HG02840 (cell line): Measurements from ENCODE around the gene DSCAM.

Experiments used
- ATAC-seq: cut with Tn5 transposase; IDR thresholded peaks from one replicate; pipeline ENCODE4 v1.9.1; 2021; ENCODE audit warnings: mild to moderate bottlenecking, moderate library complexity, moderate number of reproducible peaks; ENCODE audit not compliant: unreplicated experiment, low FRiP score

Gene DSCAM

DNA sequence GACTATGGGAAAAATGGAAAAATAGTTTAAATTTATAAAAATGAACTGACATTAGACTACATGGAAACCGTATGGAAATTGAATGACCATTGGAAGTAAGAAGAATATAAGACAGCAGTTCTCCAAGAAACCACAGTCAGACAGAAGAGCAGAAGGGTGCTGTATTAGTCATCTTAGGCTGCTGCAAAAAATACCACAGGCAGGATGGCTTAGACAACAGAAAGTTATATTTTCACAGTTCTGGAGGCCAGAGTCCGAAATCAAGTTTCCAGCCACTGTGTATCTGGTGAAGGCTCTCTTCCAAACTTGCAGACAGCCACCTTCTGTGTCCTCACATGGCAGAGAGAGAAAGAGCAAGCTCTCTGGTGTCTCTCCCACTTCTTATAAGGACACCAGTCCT, 175.2 kb downstream of the DSCAM start:
- no peak for ATAC-seq

DNA sequence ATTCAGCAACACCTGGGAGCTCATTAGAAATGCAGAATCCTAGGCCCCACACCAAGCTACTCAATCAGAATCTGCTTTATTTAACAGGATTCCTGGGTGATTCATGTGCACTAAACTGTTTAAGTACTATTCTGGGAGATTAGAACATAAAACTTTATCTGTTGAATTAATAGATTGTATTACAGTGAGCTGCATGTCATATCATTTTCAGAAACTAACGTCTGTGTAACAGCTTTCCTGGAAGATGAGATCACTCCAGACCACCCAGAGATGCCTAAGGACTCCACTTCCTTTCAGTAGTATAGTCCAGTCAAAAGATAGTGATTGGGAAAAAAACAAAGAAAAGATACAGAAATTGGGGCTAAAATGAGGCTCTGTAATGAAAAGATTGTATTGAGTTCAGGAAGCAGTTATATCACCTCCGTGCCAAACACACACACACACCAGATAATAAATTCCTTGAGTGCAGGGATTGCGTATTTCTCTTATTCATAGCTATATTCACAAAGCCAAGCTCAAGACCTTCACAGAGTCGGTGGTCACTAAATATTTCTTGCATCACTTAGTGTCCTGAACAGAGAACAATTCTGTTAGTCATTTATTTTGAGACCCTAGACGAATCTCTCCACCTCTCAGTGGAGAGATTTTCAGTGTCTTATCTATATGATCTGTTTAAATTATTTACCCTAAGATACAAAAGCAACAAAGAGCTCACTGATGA, 178.2 kb downstream of the DSCAM start:
- no peak for ATAC-seq

DNA sequence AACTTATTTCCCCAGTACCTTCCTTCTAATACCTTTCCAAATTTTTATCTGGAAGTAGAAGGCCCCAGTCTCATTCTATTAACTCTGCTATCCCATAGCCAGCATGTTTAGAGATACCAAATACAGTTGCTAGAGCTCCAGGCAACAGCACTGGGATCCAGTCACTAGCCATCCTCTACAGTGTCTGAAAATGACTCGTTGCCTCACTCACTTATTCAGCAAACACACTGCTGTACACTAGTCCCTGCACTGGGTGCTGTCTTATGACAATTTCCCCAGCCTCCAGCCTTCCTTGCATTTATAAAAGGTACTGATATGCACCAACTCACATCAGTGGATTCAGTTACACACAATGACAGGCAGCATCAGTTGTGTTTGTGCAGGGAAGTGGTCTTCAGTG, 179.0 kb downstream of the DSCAM start:
- no peak for ATAC-seq

DNA sequence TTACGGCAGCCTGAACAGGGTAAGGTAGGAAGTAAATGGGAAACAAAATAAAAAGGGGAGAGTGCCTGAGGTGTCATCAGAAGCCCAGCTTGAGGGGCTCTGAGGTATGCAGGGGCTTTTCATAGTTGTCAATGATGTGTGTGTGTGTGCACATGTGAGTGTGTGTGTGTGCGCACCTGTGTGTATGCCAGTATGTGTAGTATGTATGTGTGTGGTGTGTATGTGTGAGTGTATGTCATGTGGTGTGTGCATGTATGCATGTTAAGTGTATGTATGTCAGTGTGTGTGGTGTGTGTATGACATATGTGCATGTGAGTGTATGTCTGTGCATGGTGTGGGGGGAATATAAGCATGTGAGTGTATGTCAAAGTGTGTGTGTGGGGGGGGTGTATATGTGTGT, 184.1 kb downstream of the DSCAM start:
- ATAC-seq: no peak

DNA sequence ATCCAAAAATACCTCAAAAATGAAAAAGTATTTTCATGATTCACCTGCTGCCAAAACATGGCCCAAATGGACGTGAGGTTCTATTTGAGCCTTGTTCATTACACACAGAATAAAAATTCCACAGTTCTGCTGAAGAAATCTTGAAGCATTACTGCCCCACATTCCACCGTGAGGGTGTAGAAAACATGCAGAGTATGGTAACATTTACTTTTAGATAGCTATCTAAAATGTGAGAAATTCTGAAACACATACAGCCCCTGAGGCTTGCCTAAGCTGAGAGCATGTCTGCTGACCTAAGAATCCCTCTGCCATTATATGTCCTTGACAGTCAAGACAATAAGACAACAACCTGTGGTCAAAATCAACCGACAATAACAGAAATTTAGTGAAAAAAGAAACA, 186.5 kb downstream of the DSCAM start:
- no peak for ATAC-seq

DNA sequence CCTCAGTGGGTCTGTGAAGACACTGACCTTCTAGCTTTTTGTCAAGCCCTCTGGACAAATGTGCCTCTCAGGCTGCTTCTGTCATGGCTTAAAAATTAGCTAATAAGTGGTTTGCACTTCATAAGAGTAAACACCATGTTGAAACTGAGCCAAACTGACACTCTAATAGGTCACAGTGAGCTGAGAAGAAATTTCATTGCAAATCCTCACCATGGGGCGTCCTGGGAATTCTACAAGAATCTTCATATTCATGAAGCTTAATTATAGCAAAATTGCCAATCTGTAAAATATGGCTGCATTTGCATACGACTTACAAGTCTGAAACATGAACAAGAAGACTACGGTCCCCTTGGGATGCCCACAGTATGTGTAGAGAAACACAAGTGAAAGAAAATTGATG, 188.6 kb downstream of the DSCAM start:
- no peak for ATAC-seq

DNA sequence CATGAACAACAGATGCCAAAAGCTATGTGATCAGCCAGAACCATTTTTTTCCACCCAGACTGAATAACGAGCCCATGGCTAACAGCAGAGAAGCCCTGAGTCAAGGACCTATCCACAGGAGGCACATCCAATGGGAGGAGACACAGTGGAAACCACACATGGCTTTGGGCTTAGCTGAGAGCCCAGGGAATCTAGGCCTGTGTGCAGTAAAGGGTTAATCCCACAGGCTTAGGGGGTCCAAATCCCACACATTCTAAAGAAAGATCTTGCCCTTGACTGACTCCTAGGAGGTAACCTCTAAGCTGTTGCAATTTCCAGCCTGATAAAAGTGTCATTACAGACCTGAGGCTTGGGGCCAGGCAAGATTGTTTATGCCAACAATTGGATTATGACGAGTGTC, 194.5 kb downstream of the DSCAM start:
- ATAC-seq: no peak

DNA sequence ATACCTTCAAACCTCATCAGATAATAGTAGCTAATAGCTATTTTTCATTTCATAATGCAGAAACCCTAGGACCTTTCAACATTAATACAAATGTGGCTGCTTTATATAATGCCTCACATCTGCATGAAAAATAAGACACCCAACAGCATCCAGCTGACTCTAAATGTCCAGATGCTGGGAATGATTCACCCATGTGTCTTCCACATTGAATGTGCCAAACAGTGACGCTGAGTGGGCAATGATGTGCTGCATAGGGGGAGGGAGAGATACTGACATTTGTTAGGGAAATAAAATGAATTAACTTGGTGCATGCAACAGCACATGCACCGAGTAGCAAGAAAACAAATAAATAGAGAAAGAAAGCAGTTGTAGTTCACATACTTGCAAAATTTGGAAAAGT, 199.3 kb downstream of the DSCAM start:
- no peak for ATAC-seq

DNA sequence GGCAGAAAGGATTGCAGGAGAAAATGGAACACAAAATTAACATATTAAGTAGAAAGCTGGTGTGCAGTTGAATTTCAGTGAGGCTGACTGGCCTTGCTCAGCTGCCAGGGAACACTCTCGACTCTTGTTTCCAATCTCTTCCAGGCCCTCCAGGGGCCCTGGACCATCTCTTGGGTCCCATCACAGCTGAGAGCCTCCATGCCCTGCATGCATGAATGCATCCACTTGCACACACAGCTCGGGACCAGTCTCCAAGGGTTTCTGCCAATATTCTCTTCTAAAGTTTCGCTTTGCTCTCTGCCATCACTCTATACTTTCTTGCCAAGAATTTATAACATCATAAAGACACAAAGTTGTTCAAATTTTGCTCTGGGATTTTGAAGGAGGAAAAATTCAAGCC, 200.3 kb downstream of the DSCAM start:
- ATAC-seq: no peak

DNA sequence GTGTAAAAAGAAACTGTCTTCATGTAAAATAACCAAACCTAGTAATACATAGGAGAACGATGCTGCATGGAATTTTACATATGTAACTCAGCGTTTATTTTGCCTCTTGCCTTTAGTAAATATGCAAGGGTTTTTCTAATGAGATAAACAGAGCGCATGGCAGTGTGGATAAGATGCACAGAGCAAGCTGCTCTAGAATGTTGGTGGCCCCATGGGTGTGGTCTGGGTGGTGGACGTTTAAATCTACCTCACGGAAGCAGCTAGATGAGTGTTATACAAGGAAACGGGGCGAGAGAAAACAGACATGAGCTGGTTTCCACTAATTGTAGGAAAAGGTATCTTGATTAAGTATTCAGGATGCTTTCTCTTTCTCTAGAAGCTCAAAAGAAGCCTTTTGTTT, 205.9 kb downstream of the DSCAM start:
- ATAC-seq: no peak

DNA sequence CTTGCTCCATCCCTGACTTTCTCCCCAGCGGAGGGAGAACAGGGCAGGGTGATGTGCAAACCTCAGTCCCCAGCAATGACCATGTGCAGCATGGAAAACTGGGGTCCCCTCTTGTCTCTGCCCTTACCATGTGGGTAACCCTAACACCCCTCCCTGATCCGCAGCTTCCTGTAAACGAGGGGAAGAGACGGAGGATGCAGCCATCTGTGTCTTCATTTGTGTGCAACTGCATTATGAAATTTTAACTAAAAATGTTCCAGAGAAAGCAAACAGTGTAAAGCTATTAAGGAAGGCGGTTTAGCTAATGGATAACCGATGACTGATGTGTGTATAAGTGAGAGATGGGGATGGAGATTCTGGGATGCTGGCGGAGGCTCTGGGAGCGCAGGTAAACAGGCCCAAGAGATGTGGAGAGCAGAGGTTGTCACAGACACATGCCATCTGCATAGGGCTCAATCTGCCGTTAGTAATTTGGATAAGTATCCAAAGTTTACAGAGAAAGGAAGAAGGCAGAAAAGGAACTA, 206.6 kb downstream of the DSCAM start:
- ATAC-seq: no peak

DNA sequence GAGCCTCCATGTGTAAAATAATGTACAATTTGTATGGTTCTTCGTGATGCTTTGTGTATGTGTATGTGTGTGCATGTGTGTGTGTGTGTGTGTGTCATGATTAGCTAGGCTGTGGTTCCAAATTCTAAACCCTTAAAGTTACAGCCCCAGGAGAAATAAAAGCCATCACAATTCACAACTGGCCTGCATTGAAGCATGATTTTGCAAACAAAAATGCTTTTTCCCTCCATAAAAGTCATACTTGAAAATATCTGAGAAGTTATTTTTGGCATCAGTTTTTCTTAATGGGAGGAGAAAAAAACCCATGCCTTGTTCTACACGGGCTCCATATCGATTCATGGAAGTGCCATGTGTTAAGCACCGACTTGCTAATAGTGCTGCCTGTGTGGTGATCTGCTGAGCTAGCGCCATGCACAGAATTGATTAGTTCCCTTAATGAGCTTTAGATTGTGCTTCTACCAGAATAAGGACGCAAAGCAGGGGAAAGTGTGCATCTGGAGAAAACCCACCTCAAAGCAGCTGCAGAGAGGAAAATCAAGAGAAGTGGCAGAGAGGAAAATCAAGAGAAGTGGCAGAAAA, 207.3 kb downstream of the DSCAM start:
- ATAC-seq: no peak

DNA sequence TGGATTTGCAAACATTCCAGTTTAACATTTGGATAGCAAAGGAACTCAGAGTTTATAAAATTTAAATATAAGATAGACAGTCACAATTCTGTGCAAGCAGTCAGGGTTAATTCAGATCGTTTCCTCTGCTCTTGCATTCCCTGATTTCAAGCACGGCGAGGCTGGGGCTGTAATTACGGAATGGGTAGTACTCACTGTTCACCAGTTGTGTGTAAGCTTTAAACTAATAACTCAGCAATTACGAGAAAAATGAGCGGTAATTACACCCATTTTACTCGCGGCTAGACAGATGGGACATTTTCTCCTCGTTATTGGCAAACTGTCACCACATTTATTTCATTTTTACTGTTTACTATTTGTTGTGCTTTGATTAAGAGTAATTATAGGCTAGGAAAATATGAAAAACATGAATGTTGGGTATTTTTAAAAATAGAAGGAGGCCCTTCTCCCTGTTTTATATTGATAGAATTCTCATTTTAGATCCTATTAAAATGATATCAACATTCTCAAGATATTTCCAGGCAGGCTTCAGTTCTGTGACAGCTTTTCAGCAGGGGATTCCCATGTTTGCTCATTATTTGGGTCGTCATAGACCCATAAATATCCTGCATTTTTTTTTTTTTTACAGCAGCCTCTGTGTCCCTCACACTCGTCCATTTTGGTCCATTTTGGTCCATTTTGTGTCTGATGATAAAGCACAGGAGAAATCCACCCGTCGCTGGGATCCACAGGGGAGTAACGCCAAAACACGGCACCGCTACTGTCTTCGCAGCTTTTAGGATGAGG, 208.3 kb downstream of the DSCAM start:
- no peak for ATAC-seq

DNA sequence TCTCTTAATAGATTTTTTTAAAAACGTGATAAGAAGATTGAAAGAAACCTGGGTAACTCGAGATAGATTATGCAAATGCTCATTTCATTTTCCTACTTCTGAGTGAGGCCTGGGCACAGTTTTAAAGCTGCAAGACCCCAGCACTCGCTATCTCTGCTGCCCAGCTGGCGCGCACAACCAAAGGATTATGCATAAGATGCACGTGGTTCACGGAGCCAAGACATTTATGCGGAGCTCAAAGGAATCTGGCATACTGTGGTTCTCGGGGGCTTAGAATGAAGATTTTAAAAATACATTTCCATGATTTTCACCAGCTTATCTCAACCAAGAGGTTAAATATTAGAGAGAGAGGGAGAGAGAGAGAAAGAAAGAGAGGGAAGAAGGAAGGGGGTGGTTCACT, 210.9 kb downstream of the DSCAM start:
- ATAC-seq: no peak

DNA sequence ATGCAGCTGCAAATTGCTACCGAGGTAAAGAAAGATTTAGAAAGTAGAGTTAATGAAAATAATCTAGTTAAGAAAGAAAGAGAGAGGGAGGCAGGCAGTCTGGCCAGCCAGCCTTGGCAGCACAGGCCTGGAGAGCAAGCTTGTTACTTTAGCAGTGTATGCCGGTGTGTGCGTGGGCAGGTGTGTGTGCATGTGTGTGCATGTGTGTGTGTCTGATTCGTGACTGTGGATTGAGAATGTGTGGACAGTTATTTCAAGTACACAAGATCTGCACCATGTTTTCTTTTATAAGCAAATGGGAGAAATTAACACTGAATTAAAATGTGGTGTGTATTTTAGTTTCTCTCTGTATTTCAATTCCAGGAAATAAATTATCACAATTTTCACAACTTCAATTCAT, 211.6 kb downstream of the DSCAM start:
- no peak for ATAC-seq

DNA sequence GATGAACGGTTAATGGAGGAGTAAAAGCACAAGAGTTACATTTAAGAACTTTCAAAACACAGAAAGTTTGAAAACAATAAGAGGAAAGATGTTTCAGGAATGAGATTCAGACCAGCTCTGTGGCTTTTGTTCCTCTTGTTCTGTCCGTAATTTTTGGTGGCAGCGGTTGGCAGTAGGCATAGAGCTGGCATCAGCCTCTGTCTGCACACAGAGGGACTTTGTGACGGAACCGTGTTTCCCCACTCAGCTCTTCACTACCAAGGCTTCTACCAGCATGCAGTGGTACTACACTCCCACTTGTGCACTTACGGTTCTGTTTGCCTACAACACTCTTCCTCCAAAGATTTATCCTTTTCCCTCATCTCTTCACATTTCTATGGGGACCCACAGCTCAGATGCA, 212.8 kb downstream of the DSCAM start:
- ATAC-seq: no peak

DNA sequence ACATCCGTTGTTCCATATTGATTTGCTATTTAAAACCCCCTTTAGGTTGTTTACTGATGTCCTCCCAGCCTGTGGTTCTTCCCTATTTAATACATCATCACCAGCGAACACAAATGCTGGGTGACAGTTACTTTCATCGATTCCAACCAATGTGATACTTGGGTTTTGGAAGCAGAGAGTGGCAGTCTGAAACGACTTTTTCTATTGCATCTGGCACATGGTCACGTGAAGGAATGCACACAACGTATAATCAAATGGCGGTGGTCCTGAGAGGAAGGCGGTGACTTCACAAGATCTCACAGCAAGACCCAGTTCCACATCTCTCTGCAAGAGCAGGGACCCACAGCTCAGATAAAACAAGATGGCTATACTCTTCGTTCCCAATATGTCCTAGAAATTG, 213.9 kb downstream of the DSCAM start:
- no peak for ATAC-seq

DNA sequence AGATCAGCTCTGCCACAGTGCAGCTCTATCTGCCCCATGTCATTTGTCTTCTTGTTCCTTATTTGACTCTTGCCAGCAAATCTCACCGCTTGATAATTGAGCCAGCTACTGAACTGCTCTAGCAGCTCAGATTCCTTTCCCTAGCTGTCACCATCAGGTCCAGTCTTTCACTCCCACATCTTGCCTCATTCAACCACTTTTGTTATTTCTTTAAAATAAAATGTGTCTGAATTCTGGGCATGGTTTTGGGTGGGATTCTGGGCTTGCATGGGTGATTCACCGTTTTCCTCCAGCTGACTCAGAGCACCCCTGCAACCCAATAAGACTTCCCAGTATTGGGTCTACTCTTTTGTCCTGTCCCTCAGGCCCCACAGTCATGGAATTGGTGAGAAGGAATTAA, 215.7 kb downstream of the DSCAM start:
- ATAC-seq: no peak

DNA sequence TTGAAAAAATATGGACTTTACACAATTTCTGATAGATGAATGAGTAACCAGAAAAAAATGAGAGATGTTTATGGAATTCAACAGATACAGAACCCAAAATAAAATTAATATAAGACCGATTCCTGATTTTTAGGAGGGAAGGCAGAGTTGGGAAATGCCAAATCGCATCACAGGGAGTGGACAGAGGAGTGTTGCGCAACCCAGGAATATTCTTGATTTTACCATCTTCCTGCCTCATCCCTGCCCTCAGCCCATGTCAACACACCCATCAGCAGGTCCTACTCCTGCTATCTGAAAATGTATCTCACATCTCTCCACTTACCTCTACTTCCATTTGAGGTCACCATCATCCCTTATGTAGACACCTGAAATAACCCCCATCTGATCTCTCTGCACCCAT, 221.0 kb downstream of the DSCAM start:
- no peak for ATAC-seq

DNA sequence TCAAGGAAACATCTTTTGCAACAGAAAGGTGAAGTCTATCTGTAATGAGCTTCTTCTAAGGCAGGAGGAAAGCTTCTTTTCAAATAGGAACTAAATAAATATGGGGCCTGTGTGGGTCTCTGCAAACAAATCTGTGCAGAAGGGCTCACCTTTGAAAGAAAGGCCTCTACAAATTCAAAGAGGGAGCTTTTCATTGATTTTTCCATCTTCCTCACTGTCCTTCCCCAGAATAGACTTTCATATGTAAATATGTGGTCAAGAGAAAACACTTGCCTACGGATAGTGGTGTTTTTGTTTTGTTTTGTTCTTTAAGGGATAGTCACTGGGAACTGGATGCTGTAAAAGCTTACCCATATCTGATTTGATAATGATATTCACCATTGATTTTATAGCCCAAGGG, 223.4 kb downstream of the DSCAM start:
- ATAC-seq: no peak

DNA sequence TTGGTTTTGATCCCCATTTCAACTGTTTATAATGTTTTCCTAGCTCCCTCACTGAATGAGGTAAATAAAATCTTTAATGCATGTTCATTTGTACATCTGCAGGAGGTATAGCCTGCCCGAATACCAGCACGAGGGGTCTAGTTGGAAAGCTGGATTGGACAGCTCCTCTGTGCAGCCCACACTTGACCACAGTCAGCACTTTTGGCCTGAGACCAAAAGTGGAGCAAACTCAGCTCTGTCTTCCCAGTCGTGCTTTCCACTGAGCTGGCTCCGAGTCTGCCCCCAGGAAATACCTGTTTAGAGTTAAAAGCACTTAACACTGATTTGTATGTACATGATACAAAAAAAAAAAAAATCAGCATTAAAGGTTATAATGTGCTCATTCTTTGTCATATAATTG, 224.4 kb downstream of the DSCAM start:
- ATAC-seq: no peak
